H1 (cell line): Measurements from ENCODE around the gene LRP8. TPM values are rescaled to one million over a fixed set of nuclear protein-coding genes. Genes with fewer than 3 reads are reported as not detected.

Experiments used
- CTCF ChIA-PET: fragments of 300-600 bp; sonication (Branson Sonifier 250); formaldehyde crosslinking; loops from one replicate; lab custom pipeline; 2021; ENCODE audit not compliant: partially characterized antibody; lab: Charles Lee
- POLR2A ChIA-PET: fragments of 300-600 bp; sonication (Branson Sonifier 250); formaldehyde crosslinking; loops from one replicate; lab custom pipeline; 2021; ENCODE audit warnings: inconsistent platforms; ENCODE audit not compliant: partially characterized antibody; lab: Charles Lee
- DNase-seq, 2 experiments: peaks; one replicate each; pipeline versions ENCODE4 v3.0.0 to v3.0.0-alpha.2; 2010 to 2022; ENCODE audit warnings: low spot score in 2 of 2, low read depth in 1 of 2, mixed read lengths in 1 of 2
- FAIRE-seq: peaks from 2 replicates; lab custom pipeline; 2011; peaks lifted over from hg19 to GRCh38; lab: Jason Lieb, UNC
- H2AFZ ChIP-seq: 2 replicates; pipeline ENCODE4 v1.8.1; 2012; ENCODE audit warnings: low read length, inconsistent platforms
- H2AK5ac ChIP-seq: 2 replicates; pipeline ENCODE4 v1.6.1; 2013; ENCODE audit warnings: low read depth, low read length
- H2BK120ac ChIP-seq: replicated peaks from 2 replicates; pipeline ENCODE3; 2013; ENCODE audit warnings: low read depth, low read length, inconsistent platforms
- H2BK12ac ChIP-seq: 2 replicates; pipeline ENCODE4 v1.6.1; 2013; ENCODE audit warnings: low read depth, low read length
- H2BK15ac ChIP-seq: 2 replicates; pipeline ENCODE4 v1.6.1; 2013; ENCODE audit warnings: low read length
- H2BK20ac ChIP-seq: 2 replicates; pipeline ENCODE4 v1.6.1; 2013; ENCODE audit warnings: low read length
- H2BK5ac ChIP-seq: 2 replicates; pipeline ENCODE4 v1.6.1; 2013; ENCODE audit warnings: low read depth, low read length
- H3K14ac ChIP-seq: 2 replicates; pipeline ENCODE4 v1.6.1; 2013; ENCODE audit warnings: inconsistent platforms; ENCODE audit not compliant: insufficient read length
- H3K18ac ChIP-seq: 2 replicates; pipeline ENCODE4 v1.6.1; 2013; ENCODE audit warnings: low read length; ENCODE audit errors: extremely low read depth
- H3K23ac ChIP-seq: 2 replicates; pipeline ENCODE4 v1.6.1; 2013; ENCODE audit warnings: inconsistent platforms; ENCODE audit not compliant: insufficient read length
- H3K23me2 ChIP-seq: 2 replicates; pipeline ENCODE4 v1.6.1; 2013; ENCODE audit warnings: low read depth, low read length
- H3K27ac ChIP-seq: 2 replicates; pipeline ENCODE4 v1.6.1; 2011; ENCODE audit warnings: low read depth, low read length, inconsistent platforms
- H3K27me3 ChIP-seq, 4 experiments: replicated peaks in 1 of 4; 1 replicate in 1 of 4; 2 replicates in 3 of 4; pipeline versions ENCODE4 v1.6.1 to v1.8.1; 2011 to 2013; ENCODE audit warnings: low read length in 3 of 4, mild to moderate bottlenecking in 3 of 4, inconsistent platforms in 2 of 4, mixed read lengths in 2 of 4, moderate library complexity in 1 of 4; ENCODE audit not compliant: control insufficient read depth in 3 of 4, insufficient read depth in 3 of 4; ENCODE audit errors: extremely low read depth in 1 of 4
- H3K36me3 ChIP-seq, 4 experiments: 2 replicates each; pipeline versions ENCODE4 v1.6.1 to v1.8.1; 2011 to 2013; ENCODE audit warnings: mild to moderate bottlenecking in 4 of 4, low read length in 3 of 4, moderate library complexity in 2 of 4, control low read depth in 1 of 4, inconsistent platforms in 1 of 4; ENCODE audit not compliant: insufficient read depth in 4 of 4, control insufficient read depth in 2 of 4
- H3K4ac ChIP-seq: replicated peaks from 2 replicates; pipeline ENCODE3; 2013; ENCODE audit warnings: low read length, low read depth, mixed read lengths, inconsistent platforms; ENCODE audit not compliant: insufficient read length
- H3K4me1 ChIP-seq, 4 experiments: replicated peaks in 1 of 4; 1 replicate in 1 of 4; 2 replicates in 3 of 4; pipeline versions ENCODE4 v1.6.1 to v1.8.1; 2011 to 2013; ENCODE audit warnings: low read length in 3 of 4, inconsistent platforms in 2 of 4, mixed read lengths in 1 of 4; ENCODE audit not compliant: insufficient read depth in 4 of 4, control insufficient read depth in 3 of 4
- H3K4me2 ChIP-seq, 2 experiments: 2 replicates each; pipeline versions ENCODE4 v1.6.1 to v1.8.1; 2011 to 2013; ENCODE audit warnings: low read depth in 2 of 2, low read length in 2 of 2, control low read depth in 1 of 2, inconsistent platforms in 1 of 2, mild to moderate bottlenecking in 1 of 2; ENCODE audit not compliant: insufficient read depth in 1 of 2
- H3K4me3 ChIP-seq, 4 experiments: fragments of 200-600, 300-600 bp in 1 of 4; sonication (generic), shearing (Covaris generic), sonication (Bioruptor Twin) in 1 of 4; 2 replicates each; pipeline versions ENCODE4 v1.5.1 to v1.8.1; 2011 to 2016; ENCODE audit warnings: low read length in 4 of 4, low read depth in 3 of 4, control low read depth in 2 of 4, inconsistent platforms in 2 of 4, mild to moderate bottlenecking in 2 of 4, mixed read lengths in 1 of 4, moderate library complexity in 1 of 4; ENCODE audit not compliant: insufficient read depth in 2 of 4; ENCODE audit errors: extremely low read depth in 1 of 4
- H3K56ac ChIP-seq: replicated peaks from 2 replicates; pipeline ENCODE3; 2013; ENCODE audit warnings: low read depth, mild to moderate bottlenecking, mixed read lengths, low read length, inconsistent platforms; ENCODE audit not compliant: insufficient read length
- H3K79me1 ChIP-seq: 2 replicates; pipeline ENCODE4 v1.6.1; 2013; ENCODE audit warnings: low read depth, low read length, control low read depth
- H3K79me2 ChIP-seq, 2 experiments: 2 replicates each; pipeline versions ENCODE4 v1.6.1 to v1.8.1; 2012 to 2013; ENCODE audit warnings: low read length in 2 of 2, mild to moderate bottlenecking in 2 of 2, inconsistent platforms in 1 of 2; ENCODE audit not compliant: insufficient read depth in 2 of 2, control insufficient read depth in 1 of 2
- H3K9ac ChIP-seq, 4 experiments: replicated peaks in 1 of 4; 1 replicate in 1 of 4; 2 replicates in 3 of 4; pipeline versions ENCODE4 v1.6.1 to v1.8.1; 2011 to 2013; ENCODE audit warnings: low read depth in 3 of 4, low read length in 3 of 4, control low read depth in 2 of 4, mild to moderate bottlenecking in 2 of 4, moderate library complexity in 2 of 4, inconsistent platforms in 1 of 4; ENCODE audit errors: extremely low read depth in 1 of 4
- H3K9me3 ChIP-seq, 2 experiments: 2 replicates each; pipeline versions ENCODE4 v1.6.1 to v1.8.1; 2012 to 2013; ENCODE audit warnings: mild to moderate bottlenecking in 2 of 2, moderate library complexity in 2 of 2, control low read depth in 1 of 2, inconsistent platforms in 1 of 2, low read depth in 1 of 2, low read length in 1 of 2, mixed read lengths in 1 of 2; ENCODE audit not compliant: insufficient read depth in 2 of 2
- H4K20me1 ChIP-seq, 2 experiments: replicated peaks in 1 of 2; 2 replicates each; pipeline versions ENCODE3 to v1.8.1; 2011 to 2013; ENCODE audit warnings: inconsistent platforms in 2 of 2, low read length in 2 of 2, mild to moderate bottlenecking in 1 of 2; ENCODE audit not compliant: insufficient read depth in 2 of 2, control insufficient read depth in 1 of 2
- H4K5ac ChIP-seq: 2 replicates; pipeline ENCODE4 v1.6.1; 2013; ENCODE audit warnings: low read length, low read depth, mixed read lengths, inconsistent platforms; ENCODE audit not compliant: insufficient read length
- H4K8ac ChIP-seq: 2 replicates; pipeline ENCODE4 v1.8.0; 2013; ENCODE audit warnings: mild to moderate bottlenecking, moderate library complexity, low read length, inconsistent platforms; ENCODE audit not compliant: insufficient read depth; ENCODE audit errors: extremely low read depth
- H4K91ac ChIP-seq: replicated peaks from 2 replicates; pipeline ENCODE3; 2013; ENCODE audit warnings: low read length, mixed read lengths, inconsistent platforms; ENCODE audit not compliant: insufficient read length
- EP300 ChIP-seq, 2 experiments: IDR thresholded peaks; 1 replicate in 1 of 2; 2 replicates in 1 of 2; pipeline ENCODE4 v1.6.1; 2011 to 2012; ENCODE audit warnings: low read depth in 2 of 2, low read length in 2 of 2, mild to moderate bottlenecking in 2 of 2, borderline replicate concordance in 1 of 2, inconsistent platforms in 1 of 2, moderate library complexity in 1 of 2
- FOSL1 ChIP-seq: IDR thresholded peaks from 2 replicates; pipeline ENCODE4 v1.6.1; 2011; ENCODE audit warnings: mild to moderate bottlenecking, low read depth, low read length, moderate library complexity; ENCODE audit not compliant: insufficient read depth
- NANOG ChIP-seq: IDR thresholded peaks from 2 replicates; pipeline ENCODE4 v1.6.1; 2011; ENCODE audit warnings: low read length, low read depth, mild to moderate bottlenecking, inconsistent platforms; ENCODE audit not compliant: insufficient read depth, poor library complexity, severe bottlenecking
- RAD21 ChIP-seq, 2 experiments: IDR thresholded peaks in 1 of 2; conservative IDR thresholded peaks in 1 of 2; 2 replicates each; pipeline ENCODE4 v1.6.1; 2011; ENCODE audit warnings: low read depth in 2 of 2, low read length in 2 of 2, improper control_type of control experiment in 1 of 2, inconsistent platforms in 1 of 2, mild to moderate bottlenecking in 1 of 2, moderate library complexity in 1 of 2
- RBBP5 ChIP-seq: IDR thresholded peaks from 2 replicates; pipeline ENCODE4 v1.7.1; 2012; ENCODE audit warnings: low read depth, mild to moderate bottlenecking, inconsistent platforms, low read length, moderate library complexity, borderline replicate concordance
- TAF1 ChIP-seq: IDR thresholded peaks from 2 replicates; pipeline ENCODE4 v1.6.1; 2011; ENCODE audit warnings: mild to moderate bottlenecking, low read depth, low read length
- TCF12 ChIP-seq: IDR thresholded peaks from 2 replicates; pipeline ENCODE4 v1.6.1; 2011; ENCODE audit warnings: low read depth, mild to moderate bottlenecking, low read length
- ZNF274 ChIP-seq: IDR thresholded peaks from 2 replicates; pipeline ENCODE4 v1.7.0; 2012; ENCODE audit warnings: low read length, borderline replicate concordance; ENCODE audit errors: extremely low read depth
- WGBS, 2 experiments: shearing (Covaris generic) in 1 of 2; methylation state at CpG; one replicate each; pipeline versions ENCODE4 v1.1.6 to v1.1.7; 2013 to 2015; ENCODE audit warnings: low lambda C conversion rate in 2 of 2, mixed read lengths in 2 of 2, inconsistent platforms in 1 of 2, low coverage in 1 of 2, missing lambda C conversion rate in 1 of 2; ENCODE audit not compliant: insufficient replicate concordance in 2 of 2, insufficient coverage in 1 of 2, insufficient read length in 1 of 2; ENCODE audit errors: extremely low coverage in 1 of 2, missing lambda C conversion rate in 1 of 2; 5-methylcytosine and 5-hydroxymethylcytosine counted together
- polyA plus RNA-seq, 7 experiments: library from polyadenylated mRNA; depleted of rRNA in 3 of 7; stranded (reverse) in 5 of 7; unstranded in 2 of 7; fragments of >200 nt in 5 of 7; fragments of 200-250 nt in 2 of 7; gene quantifications; 1 replicate in 5 of 7; 2 replicates in 1 of 7; 4 replicates in 1 of 7; pipeline versions ENCODE4 v1.2.1 to v1.2.3, GENCODE V29; 2011 to 2013; ENCODE audit warnings: missing spikeins in 2 of 7, mixed read lengths in 2 of 7
- total RNA-seq: library from RNA; stranded (reverse); fragmentation: NEBNext Ultra II Directional; extraction: Animal tissue kit (Norgen Biotek cat#: 25700); gene quantifications from 2 replicates; pipeline ENCODE4 v1.2.1, GENCODE V29; 2021
- TF ChIP-seq, protein P1 (sequence below), 3 experiments: IDR thresholded peaks; 1 replicate in 2 of 3; 2 replicates in 1 of 3; pipeline versions ENCODE4 v1.5.1 to v1.6.1; 2011; ENCODE audit warnings: low read length in 3 of 3, mild to moderate bottlenecking in 3 of 3, inconsistent platforms in 2 of 3, low read depth in 1 of 3, moderate library complexity in 1 of 3; ENCODE audit not compliant: insufficient read depth in 1 of 3; ENCODE audit errors: control extremely low read depth in 1 of 3
- TF ChIP-seq, protein P2 (sequence below): IDR thresholded peaks from 2 replicates; pipeline ENCODE4 v1.6.1; 2012; ENCODE audit warnings: inconsistent platforms

LRP8 gene
- total and polyA plus RNA-seq, 2 of the 8 experiments (the other 6 are each of a cell fraction or from before 2014, with no cell fraction given), result 63.2 to 66.4 TPM

DNA sequence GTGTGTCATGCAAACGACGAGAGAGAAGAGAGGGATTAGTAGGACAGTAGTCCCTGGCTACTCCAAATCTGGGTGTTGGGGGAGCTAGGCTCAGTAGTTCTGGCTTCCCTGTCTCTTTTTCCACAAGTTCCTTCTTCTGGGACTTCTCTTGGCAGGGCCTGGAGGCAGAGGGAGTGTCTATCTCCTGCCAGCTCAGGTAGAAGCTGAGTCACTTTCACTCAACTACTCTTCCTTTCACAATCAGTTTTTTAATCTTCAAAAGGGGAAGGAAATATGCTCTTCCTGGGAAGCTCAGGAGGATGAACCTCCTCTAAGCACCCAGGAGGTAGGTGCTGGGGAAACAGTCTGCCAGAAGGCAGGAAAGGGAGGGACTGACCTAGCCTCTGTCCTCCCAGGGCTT, 54.3 kb downstream of the LRP8 start:
- Histone ChIP-seq H3K9me3 (no peaks in the 10 kb centered on the region), H2BK120ac (no peak overlapping the region), H2BK12ac (no peak overlapping the region), H3K27me3 (no peaks in the 10 kb centered on the region), H4K91ac (no peak overlapping the region), H4K20me1 (peaks cover 4 to 5% of the 10 kb centered on the region in 2 experiments), H3K36me3 (peaks cover 11 to 63% (median 49%) of the 10 kb centered on the region in 4 experiments; a peak in 7 of 8 replicates), H3K79me2 (no peaks in the 10 kb centered on the region), H3K9ac (no peak overlapping the region), H3K14ac (no peak overlapping the region), H3K4ac (no peak overlapping the region), H3K23me2 (no peaks in the 10 kb centered on the region), H3K27ac (no peak overlapping the region), H2AK5ac (no peak overlapping the region), H3K79me1 (0 out of 2 replicates have a peak, but pooled peaks cover 3% of the 10 kb centered on the region), H4K8ac (no peak overlapping the region), H2BK20ac (no peak overlapping the region), H3K4me3 (no peak overlapping the region), H3K4me2 (no peak overlapping the region), H3K23ac (no peak overlapping the region), H3K18ac (no peak overlapping the region), H4K5ac (no peak overlapping the region), H3K56ac (no peak overlapping the region), H2BK5ac (no peak overlapping the region), H2BK15ac (no peak overlapping the region), H2AFZ (no peak overlapping the region), H3K4me1 (no peaks in the 10 kb centered on the region)
- 78% methylated on average over 2 of the region's 2 CpGs; no CpG with 5 or more reads in 1 of the 2 experiments for WGBS, 2 experiments
- FAIRE-seq, result no peak
- ChIA-PET CTCF (interaction anchor here (1.8 to 4.7 kb wide), 2 partner anchors 18 to 119 kb away, joined by 5 to 15 read pairs; no protein-coding TSS in a partner anchor), POLR2A (no interaction called here)
- DNase-seq, result no peak
- TF ChIP-seq, protein P1, sequence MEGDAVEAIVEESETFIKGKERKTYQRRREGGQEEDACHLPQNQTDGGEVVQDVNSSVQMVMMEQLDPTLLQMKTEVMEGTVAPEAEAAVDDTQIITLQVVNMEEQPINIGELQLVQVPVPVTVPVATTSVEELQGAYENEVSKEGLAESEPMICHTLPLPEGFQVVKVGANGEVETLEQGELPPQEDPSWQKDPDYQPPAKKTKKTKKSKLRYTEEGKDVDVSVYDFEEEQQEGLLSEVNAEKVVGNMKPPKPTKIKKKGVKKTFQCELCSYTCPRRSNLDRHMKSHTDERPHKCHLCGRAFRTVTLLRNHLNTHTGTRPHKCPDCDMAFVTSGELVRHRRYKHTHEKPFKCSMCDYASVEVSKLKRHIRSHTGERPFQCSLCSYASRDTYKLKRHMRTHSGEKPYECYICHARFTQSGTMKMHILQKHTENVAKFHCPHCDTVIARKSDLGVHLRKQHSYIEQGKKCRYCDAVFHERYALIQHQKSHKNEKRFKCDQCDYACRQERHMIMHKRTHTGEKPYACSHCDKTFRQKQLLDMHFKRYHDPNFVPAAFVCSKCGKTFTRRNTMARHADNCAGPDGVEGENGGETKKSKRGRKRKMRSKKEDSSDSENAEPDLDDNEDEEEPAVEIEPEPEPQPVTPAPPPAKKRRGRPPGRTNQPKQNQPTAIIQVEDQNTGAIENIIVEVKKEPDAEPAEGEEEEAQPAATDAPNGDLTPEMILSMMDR (IDR thresholded peaks at IDR 0.05; ENCODE audit: control extremely low read depth in 1 of 3, insufficient read depth in 1 of 3, low read depth in 1 of 3, low read length in 3 of 3), result no peak
- TF ChIP-seq TCF12, result no peak
- TF ChIP-seq TAF1, result no peak
- no peak for TF ChIP-seq FOSL1
- TF ChIP-seq RAD21 (IDR thresholded peaks at IDR 0.05 in 1 of 2, conservative IDR thresholded peaks at IDR 0.05 in 1 of 2; ENCODE audit: low read depth in 2 of 2, low read length in 2 of 2), result no peak
- TF ChIP-seq, protein P2, sequence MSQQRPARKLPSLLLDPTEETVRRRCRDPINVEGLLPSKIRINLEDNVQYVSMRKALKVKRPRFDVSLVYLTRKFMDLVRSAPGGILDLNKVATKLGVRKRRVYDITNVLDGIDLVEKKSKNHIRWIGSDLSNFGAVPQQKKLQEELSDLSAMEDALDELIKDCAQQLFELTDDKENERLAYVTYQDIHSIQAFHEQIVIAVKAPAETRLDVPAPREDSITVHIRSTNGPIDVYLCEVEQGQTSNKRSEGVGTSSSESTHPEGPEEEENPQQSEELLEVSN, result no peak
- TF ChIP-seq EP300 (IDR thresholded peaks at IDR 0.05; ENCODE audit: borderline replicate concordance in 1 of 2, low read depth in 2 of 2, low read length in 2 of 2), result no peak
- no peak for TF ChIP-seq NANOG
- no peak for TF ChIP-seq ZNF274
- TF ChIP-seq RBBP5, result no peak
